Hematopoietic multipotent progenitor cell treated with erythropoietin and hydrocortisone succinate and interleukin-3 and kit ligand, for 8 days (in vitro differentiated cells): ENCODE data around the gene USP32.
"Not testable (repeated sequence)": the region's sequence is repeated elsewhere in the genome, so short reads cannot be mapped to it uniquely, and the experiment has no call there.

Experiments
- DNase-seq: peaks from one replicate; pipeline ENCODE4 v3.0.0-alpha.2; 2015

USP32 gene, protein sequence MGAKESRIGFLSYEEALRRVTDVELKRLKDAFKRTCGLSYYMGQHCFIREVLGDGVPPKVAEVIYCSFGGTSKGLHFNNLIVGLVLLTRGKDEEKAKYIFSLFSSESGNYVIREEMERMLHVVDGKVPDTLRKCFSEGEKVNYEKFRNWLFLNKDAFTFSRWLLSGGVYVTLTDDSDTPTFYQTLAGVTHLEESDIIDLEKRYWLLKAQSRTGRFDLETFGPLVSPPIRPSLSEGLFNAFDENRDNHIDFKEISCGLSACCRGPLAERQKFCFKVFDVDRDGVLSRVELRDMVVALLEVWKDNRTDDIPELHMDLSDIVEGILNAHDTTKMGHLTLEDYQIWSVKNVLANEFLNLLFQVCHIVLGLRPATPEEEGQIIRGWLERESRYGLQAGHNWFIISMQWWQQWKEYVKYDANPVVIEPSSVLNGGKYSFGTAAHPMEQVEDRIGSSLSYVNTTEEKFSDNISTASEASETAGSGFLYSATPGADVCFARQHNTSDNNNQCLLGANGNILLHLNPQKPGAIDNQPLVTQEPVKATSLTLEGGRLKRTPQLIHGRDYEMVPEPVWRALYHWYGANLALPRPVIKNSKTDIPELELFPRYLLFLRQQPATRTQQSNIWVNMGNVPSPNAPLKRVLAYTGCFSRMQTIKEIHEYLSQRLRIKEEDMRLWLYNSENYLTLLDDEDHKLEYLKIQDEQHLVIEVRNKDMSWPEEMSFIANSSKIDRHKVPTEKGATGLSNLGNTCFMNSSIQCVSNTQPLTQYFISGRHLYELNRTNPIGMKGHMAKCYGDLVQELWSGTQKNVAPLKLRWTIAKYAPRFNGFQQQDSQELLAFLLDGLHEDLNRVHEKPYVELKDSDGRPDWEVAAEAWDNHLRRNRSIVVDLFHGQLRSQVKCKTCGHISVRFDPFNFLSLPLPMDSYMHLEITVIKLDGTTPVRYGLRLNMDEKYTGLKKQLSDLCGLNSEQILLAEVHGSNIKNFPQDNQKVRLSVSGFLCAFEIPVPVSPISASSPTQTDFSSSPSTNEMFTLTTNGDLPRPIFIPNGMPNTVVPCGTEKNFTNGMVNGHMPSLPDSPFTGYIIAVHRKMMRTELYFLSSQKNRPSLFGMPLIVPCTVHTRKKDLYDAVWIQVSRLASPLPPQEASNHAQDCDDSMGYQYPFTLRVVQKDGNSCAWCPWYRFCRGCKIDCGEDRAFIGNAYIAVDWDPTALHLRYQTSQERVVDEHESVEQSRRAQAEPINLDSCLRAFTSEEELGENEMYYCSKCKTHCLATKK (N-terminal part only)

DNA sequence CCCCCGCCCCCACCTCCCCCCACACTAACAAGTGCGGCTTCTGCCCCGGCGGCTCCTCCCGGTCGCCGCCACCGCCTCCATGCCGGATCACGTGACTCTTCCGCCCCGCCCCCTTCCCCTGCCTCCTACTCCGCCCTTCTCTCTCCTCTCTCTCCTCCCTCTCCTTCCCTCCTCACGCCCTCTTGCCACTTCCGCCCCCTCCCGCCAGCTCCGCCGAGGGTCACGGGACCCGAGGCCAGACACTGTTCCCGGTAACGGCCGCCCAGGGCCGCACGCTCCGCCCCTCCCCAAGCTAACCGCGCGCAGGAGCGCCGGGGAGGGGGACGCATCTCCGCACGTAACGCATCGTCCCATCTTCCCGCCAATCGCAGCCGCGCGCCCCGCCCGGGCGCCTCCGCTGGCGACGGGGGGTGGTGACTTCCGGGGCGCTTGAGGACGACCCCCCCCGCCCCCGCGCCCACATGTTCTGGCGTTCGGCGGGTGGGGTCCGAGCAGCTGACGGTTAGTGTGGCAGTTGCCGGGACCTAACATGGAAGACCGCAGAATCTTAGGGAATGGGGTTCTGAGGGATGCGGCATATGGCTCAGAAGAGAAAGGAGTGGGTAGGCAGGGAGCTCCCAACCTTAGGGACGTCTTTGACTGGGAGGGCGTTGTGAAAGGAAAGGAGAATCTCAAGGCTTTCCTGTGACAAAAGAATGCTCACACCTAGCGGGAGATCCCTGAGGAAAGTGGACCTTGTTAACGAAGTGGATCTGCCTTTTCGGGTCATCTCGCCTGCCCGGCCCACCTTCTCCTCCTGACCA, at the start of gene USP32:
TSS of gene USP32 (minus strand) at position 92 of the 803 bp plus-strand sequence. CDS start 194 bp downstream, outside the sequence.
- DNase-seq = peak; percentile 99

DNA sequence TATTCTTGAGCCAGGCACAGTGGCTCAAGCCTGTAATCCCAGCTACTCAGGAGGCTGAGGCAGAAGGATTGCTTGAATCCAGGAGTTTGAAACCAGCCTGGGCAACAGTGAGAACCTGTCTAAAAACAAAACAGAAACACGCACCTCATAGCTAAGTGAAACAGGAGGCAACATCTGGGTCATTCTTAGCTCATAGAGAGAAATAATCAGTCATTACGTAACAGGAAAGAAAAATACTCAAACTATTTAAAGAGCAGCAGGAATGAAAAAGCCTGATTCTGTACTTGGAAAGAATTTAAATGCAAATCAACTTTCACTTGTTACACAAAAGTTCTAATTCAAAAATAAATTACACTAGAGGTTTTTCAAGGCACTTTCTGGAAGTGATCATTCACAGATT, 47.6 kb upstream of the USP32 start:
- no peak for DNase-seq

DNA sequence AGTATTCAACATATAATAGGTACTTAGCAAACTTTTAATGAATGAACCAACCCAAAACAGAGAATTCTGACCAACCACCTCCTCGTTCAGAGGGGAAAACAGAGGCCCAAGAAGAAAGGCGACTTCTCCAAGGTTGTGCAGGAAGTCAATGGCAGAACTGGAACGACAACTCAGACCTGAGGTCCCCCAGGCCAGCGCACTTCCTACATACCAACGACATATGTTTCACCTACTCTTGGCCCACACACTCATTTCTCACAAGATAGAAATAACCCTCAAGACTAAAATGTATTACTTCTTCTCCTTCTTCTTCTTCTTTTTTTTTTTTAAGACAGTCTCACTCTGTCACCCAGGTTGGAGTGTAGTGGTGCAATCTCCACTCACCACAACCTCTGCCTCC, 44.7 kb upstream of the USP32 start:
- no peak for DNase-seq

DNA sequence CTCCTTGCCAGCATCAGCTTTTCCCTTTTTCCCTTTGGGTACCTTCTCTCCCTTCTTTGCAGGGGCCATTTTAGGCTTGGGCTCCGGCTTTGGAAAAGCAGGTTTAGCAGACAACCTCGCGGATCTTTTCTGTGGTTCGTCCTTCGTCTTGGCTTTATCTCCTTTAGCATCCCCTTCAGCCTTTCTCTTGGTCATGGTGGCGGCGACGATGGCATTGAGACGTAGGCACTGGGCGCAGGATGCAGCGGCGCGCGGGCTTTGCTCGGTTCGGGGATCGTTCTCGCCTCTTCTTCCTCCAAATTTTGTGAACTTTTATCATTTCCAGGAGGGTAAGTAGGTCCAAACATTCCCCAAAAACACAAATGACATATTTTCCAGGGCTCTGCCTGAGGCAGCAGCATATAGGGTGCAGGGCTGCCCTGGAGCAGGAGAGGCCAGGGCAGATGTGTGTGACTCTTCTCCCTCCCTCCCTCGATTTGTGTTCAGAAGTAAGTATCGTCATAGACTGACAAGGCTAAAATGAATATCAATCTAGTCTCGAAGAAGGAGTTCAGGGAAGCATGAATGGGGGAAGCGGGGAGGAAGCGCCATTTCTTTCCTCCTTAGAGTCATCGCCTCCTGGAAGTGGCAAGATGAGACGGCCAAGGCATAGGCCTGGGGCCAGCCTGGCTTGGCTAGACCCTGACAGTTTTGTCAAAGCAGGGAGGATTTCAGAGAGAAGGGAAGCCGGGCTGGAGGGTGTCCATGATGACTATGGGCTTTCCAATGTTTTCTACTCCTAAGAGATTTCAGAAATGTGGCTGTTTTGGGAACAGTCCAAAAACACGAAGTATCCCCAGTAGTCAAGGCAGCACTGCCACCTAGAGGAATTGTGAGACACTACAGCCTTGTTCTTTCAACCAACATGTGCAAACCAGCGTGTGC, 43.6 kb upstream of the USP32 start:
- peak; percentile 87 for DNase-seq

DNA sequence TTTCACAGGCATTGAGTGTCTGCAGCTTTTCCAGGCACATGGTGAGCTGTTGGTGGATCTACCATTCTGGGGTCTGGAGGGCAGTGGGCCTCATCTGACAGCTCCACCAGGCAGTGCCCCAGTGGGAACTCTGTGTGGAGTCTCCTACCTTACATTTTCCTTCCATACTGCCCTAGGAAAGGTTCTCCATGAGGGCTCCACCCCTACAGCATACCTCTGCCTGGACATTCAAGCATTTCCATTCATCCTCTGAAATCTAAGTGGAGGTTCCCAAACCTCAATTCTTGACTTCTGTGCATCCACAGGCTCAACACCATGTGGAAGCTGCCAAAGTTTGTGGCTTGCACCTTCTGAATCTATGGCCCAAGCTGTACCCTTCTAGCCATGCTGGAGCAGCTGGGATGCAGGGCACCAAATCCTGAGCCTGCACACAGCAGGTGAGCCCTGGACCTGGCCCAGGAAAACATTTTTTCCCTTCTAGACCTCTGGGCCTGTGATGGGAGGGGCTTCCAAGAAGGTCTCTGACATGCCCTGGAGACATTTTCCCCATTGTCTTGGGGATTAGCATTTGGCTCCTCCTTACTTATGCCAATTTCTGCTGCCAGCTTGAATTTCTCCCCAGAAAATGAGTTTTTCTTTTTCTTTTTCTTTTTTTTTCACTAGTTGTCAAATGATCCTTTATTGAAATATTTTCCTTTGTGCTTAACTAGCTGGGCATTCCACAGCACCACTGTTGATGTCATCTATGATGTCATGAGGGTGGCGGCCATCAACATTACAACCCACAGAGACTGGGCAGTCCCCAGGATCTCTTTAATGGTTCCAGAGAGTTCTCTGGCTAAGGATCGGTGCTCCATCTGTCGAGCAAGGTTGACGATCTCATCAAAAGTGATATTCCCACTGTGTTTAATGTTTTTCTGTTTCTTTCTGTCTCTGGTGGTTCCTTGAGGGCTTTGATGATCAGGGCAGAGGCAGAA, 41.4 kb upstream of the USP32 start:
- DNase-seq = not testable (repeated sequence)

DNA sequence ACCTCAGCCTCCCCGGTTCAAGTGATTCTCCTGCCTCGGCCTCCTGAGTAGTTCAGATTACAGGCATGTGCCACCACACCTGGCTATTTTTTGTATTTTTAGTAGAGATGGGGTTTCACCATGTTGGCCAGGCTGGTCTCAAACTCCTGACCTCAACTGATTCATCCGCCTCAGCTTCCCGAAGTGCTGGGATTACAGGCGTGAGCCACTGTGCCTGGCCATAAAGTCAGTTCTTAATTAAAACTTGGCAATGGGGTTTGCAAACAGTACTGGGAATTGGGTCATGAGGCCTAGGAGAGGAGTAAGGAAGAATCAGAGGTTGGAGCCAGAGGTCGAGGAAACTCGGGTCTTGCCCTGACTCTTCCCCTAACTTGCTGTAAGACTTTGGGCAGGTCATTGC, 38.6 kb upstream of the USP32 start:
- DNase-seq = not testable (repeated sequence)

DNA sequence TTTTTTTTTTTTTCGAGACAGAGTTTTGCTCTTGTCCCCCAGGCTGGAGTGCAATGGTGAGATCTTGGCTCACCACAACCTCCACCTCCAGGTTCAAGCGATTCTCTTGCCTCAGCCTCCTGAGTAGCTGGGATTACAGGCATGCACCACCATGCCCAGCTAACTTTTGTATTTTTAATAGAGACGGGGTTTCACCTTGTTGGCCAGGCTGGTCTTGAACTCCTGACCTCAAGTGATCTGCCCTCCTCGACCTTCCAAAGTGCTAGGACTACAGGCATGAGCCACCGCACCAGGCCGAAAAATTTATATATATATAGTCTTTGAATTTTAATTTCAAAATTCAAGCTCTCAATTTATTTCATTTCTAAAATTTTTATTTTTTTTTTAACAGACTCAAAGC, 36.6 kb upstream of the USP32 start:
- DNase-seq = not testable (repeated sequence)

DNA sequence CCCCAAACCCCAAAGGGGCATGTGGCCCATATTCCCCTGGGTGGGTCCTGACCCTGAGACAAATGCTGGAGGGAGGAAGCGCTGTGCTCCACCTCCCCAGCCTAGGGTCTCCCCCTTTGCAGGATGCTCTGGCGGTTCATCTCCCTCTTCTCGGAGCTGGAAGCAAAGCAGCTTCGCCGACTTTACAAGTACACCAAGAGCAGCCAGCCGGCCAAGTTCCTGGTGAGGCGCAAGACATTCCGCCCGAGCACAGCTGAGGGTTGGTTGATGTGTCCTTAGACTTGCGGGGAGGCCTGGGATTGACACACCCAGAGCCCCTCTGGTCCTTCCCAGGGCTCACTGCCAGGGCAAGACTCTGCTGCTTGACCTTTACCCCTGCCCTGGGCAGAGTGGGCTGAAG, 34.7 kb upstream of the USP32 start:
- no peak for DNase-seq

DNA sequence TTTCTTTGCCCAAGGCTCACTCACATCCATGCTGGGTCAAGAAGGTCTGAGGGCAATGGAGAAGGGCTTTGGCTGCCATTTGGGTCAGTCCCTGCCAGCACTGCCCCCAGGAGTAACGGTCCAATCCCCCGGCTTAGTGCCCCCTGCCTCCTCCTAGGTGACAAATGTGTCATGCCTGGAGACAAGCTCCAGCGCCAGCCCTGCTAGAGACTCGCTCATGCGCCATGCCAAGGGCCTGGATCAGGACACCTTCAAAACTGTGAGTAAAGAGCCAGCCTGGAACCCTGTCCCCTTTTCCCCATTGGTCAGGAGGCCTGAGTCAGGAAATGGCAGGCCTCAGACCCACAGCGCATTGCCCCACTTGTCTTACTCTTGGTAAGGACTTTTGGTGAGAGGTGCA, 33.7 kb upstream of the USP32 start:
- DNase-seq = no peak

DNA sequence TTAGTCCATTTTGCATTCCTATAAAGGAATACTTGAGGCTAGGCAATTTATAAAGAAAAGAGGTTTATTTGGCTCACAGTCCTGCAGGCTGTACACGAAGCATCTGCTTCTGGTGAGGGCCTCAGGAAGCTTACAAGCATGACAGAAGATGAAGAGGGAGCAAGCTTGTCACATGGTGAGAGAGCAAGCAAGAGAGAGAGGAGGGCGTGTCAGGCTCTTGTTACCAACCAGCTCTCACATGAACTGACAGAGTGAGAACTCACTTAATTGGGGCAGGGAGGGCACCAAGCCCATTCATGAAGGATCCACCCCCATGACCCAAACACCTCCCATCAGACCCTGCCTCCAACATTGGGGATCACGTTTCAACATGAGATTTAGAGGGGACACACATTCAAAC, 31.9 kb upstream of the USP32 start:
- peak; percentile 17 for DNase-seq

DNA sequence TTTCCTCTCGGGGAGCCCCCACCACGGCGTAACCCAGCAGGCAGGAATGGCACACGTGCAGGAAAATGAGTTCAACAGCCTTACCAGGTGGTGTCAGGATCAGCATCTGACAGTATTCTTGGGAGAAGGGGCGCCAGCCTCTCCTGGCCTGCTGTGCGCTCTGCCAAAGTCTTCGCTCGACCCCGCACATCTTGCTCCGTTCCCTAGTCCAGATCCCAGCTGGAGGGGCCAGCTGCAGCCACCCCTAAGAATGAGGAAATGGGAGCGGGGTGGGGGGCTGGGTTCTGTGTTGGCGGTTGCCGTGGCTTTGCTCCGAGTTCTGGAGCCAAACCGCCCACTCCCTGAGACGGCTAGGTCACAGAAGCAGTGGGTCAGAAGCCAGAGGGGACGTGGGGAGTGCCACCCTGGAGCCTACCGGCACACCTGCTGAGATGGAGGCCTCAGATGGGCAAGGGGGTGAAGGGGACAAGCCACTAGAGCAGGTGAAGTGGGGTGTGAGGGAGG, 30.3 kb upstream of the USP32 start, which contains the start of gene CHCT1:
TSS of gene CHCT1 (plus strand) at position 328 of the 504 bp plus-strand sequence. CDS start at position 432, 104 bp downstream.
- no peak for DNase-seq

DNA sequence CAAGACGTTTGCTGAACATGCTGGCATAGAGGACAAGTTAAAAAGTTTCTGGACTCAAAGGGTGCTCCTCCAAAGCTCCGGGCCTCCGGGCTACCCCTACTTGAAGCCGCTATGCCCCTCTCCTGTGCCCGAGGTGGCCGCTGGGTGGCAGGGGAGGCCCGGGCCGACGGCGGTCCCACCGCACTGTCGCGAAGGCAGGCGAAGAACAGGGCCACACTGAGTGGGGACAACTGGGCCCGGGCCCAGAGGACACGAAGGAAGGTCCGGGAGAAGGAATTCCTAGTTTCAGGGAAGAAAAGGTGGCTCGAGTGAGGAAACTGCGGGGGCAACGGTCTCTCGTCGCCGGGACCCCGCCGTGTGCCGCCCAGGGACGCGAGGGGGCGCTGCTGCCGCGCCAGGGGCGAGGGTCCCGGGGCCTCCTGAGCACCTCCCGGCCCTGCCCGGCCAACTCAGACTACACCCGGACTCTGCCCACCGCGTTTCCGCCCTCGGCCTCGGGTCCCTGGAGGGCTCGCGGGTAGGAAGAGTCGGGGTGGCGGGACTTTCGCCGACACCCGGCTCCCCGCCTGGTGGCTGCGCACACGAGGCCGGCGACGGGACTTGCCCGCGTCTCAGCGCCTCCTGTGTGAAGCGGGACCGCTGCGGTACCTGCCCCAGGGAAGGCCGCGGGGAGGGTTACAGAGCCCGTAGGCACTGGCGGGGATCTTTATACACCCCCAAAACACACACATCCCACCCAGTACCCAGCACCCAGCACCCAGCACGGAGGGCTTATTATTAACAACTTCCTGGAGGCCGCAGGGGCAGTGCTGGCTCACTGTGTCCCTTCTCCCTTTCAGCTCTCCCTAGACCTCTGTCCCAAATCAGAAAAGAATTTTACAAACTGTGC, 29.6 kb upstream of the USP32 start:
- DNase-seq = peak; percentile 82

DNA sequence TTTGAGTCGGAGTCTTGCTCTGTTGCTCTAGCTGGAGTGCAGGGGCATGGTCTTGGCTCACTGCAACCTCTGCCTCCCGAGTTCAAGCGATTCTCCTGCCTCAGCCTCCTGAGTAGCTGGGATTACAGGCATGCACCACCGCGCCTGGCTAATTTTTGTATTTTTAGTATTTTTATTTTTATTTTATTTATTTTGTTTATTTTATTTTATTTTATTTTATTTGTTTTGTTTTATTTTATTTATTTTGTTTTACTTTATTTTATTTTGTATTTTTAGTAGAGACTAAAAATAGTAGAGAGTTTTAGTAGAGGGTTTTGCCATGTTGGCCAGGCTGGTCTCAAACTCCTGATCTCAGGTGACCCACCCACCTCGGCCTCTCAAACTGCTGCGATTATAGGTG, 27.9 kb upstream of the USP32 start:
- not testable (repeated sequence) for DNase-seq

DNA sequence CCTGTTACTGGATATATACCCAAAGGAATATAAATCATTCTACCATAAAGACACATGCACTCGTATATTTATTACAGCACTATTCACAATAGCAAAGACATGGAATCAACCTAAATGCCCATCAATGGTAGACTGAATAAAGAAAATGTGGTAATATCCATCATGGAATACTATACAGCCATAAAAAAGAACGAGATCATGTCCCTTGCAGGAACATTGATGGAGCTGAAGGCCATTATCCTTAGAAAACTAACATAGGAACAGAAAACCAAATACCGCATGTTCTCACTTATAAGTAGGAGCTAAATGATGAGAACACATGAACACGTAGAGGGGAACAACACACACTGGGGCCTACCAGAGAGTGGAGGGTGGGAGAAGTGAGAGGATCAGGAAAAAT, 27.1 kb upstream of the USP32 start:
- DNase-seq = not testable (repeated sequence)

DNA sequence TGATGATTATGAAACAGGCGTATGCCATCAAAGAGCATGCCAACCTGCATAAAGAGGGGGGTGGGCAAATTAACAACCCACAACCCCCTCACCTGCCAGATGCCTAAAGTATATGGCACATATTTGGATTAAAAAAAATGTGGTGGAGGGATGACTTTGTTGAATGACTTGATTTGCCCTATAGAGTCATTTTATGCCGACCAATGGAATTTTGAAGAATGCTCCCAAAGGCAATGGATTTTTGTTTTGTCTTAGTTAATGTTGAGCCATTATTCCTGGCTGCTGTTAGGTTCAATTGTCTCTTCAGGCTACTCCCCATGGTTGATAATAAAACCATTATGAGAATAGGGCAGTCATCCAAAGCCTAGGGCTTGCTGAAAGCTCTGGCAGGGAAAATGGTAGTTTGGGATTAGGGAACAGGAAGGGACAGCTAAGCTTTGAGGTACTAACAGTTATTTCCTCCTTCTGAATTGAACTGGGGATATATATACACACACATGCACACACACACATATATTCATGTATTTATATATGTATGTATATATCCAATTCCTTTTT, 24.5 kb upstream of the USP32 start:
- DNase-seq = no peak

DNA sequence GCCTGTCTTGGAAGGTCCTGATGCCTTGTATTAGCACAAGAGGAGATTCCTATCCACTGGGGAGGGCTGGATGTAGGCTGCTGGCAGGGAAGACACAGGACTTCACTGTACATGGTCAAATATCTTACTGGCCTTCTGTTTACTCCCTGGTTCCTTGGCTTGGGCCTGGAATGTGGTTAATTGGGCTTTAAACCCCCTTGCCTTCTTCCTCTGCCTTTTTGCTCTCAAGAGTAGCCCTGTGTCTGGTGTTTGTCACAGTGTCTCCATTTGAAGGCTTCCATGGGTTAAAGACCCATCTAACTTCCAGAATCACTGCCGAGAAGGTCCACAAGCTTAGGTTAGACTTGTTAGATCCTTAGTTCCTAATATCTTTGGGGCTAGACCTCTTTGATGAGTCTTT, 23.2 kb upstream of the USP32 start:
- no peak for DNase-seq

DNA sequence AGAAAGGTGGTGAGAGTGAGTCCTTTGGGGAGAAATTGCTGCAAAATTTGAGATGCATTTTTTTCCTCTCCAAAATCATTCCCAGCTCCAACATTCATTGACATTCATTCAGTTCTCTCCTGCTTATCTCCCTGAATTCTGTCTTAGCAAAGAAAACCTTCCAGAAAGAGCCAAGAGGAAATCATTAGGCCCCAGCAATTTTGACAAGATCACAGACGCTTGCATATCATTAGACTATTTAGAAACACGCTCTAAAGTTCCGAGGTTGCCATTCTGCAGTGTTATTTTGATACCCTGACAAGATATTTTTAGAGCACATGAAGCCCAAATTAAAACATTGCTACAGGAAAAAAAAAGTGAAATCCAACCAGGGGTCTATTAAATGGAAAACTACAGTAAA, 20.8 kb upstream of the USP32 start:
- no peak for DNase-seq

DNA sequence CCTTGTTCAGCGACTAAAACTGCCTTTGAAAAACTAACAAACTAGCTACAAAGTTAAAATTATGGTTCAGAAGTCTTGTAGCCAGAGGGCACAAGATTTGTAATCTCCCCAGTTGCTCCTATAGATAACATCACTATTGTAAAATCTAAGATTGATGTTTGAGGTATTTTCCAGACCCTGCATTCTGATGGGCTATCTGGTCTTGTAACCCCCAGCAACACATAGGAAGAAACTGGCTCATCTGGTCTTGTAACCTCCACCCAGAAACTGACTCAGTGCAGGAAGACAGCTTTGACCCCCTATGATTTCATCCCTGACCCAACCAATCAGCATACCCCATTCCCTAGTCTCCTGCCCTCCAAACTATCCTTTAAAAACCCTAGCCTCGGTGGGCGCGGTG, 18.1 kb upstream of the USP32 start:
- DNase-seq = no peak
